Skeletal muscle tissue (tissue), 4 donors: ENCODE measurements around the gene SLC12A8. TPM values are rescaled to one million over a fixed set of nuclear protein-coding genes. Genes with fewer than 3 reads are reported as not detected.

Experiments
- H3K27ac ChIP-seq: one replicate; pipeline ENCODE4 v1.7.0; 2013; ENCODE audit warnings: mild to moderate bottlenecking, low read depth, low read length, inconsistent platforms
- H3K27me3 ChIP-seq, 3 donors: one replicate each; pipeline ENCODE4 v1.7.0; 2013; ENCODE audit warnings: low read length in 3 of 3; ENCODE audit not compliant: control insufficient read depth in 3 of 3, insufficient read depth in 3 of 3
- H3K36me3 ChIP-seq, 3 donors: one replicate each; pipeline ENCODE4 v1.7.0; 2013; ENCODE audit warnings: low read length in 3 of 3; ENCODE audit not compliant: control insufficient read depth in 3 of 3, insufficient read depth in 3 of 3
- H3K4me1 ChIP-seq, 3 donors: one replicate each; pipeline ENCODE4 v1.7.0; 2013; ENCODE audit warnings: low read length in 3 of 3, mild to moderate bottlenecking in 3 of 3; ENCODE audit not compliant: control insufficient read depth in 3 of 3, insufficient read depth in 3 of 3
- H3K4me3 ChIP-seq, 3 donors: one replicate each; pipeline ENCODE4 v1.7.0; 2013; ENCODE audit warnings: low read length in 3 of 3
- H3K9ac ChIP-seq, 3 donors: one replicate each; pipeline ENCODE4 v1.7.0; 2013; ENCODE audit warnings: low read length in 3 of 3, mild to moderate bottlenecking in 3 of 3, moderate library complexity in 2 of 3, low read depth in 1 of 3
- H3K9me3 ChIP-seq, 3 donors: one replicate each; pipeline ENCODE4 v1.7.0; 2013; ENCODE audit warnings: low read length in 3 of 3; ENCODE audit not compliant: control insufficient read depth in 3 of 3
- total RNA-seq: library from RNA; depleted of rRNA; stranded (reverse); fragments of >200 nt; gene quantifications from one replicate; pipeline ENCODE4 v1.2.3, GENCODE V29; 2014
- donor health status: Osteomylitis.

The SLC12A8 gene
- total RNA-seq, 1 donor from 2014 or later = 1.0 TPM

- Histone ChIP-seq H3K4me1 (peaks cover 6 to 9% (median 8%) of the 10 kb centered on the region in 3 donors), H3K36me3 (no peaks in the 10 kb centered on the region), H3K9me3 (no peaks in the 10 kb centered on the region), H3K27me3 (no peaks in the 10 kb centered on the region), H3K27ac (no peak overlapping the region), H3K4me3 (no peak overlapping the region), H3K9ac (no peak overlapping the region)
Measured at GRCh38 chr3:125160606-125161371, 51.8 kb downstream of the SLC12A8 start.

- no peaks in the 10 kb centered on the region for H3K9me3 ChIP-seq
- no peak overlapping the region for H3K4me3 ChIP-seq
- H3K36me3 ChIP-seq = no peaks in the 10 kb centered on the region
- no peak overlapping the region for H3K27ac ChIP-seq
- no peaks in the 10 kb centered on the region for H3K27me3 ChIP-seq
- H3K9ac ChIP-seq = no peak overlapping the region
- peaks cover 0 to 6% (median 4%) of the 10 kb centered on the region in 3 donors for H3K4me1 ChIP-seq
Measured at GRCh38 chr3:125157183-125157582, 55.4 kb downstream of the SLC12A8 start.

GRCh38 chr3:125156456-125156855 lies 56.1 kb downstream of the SLC12A8 start:
- Histone ChIP-seq H3K9ac (no peak overlapping the region), H3K4me3 (no peak overlapping the region), H3K4me1 (peaks cover 0 to 4% (median 2%) of the 10 kb centered on the region in 3 donors), H3K9me3 (no peaks in the 10 kb centered on the region), H3K36me3 (no peaks in the 10 kb centered on the region), H3K27ac (no peak overlapping the region), H3K27me3 (no peaks in the 10 kb centered on the region)

GRCh38 chr3:125154800-125155269 lies 57.7 kb downstream of the SLC12A8 start:
- H3K9me3 ChIP-seq = no peaks in the 10 kb centered on the region
- H3K27me3 ChIP-seq = no peaks in the 10 kb centered on the region
- H3K4me3 ChIP-seq = no peak overlapping the region
- peaks cover 0 to 4% (median 0%) of the 10 kb centered on the region in 3 donors for H3K4me1 ChIP-seq
- H3K36me3 ChIP-seq = no peaks in the 10 kb centered on the region
- no peak overlapping the region for H3K27ac ChIP-seq
- H3K9ac ChIP-seq = no peak overlapping the region

GRCh38 chr3:125154110-125154509 lies 58.4 kb downstream of the SLC12A8 start:
- no peaks in the 10 kb centered on the region for H3K27me3 ChIP-seq
- H3K4me3 ChIP-seq = no peak overlapping the region
- H3K36me3 ChIP-seq = no peaks in the 10 kb centered on the region
- H3K9ac ChIP-seq = no peak overlapping the region
- H3K9me3 ChIP-seq = no peaks in the 10 kb centered on the region
- no peak overlapping the region for H3K27ac ChIP-seq
- peaks cover under 1 to 5% (median 2%) of the 10 kb centered on the region in 3 donors for H3K4me1 ChIP-seq

- Histone ChIP-seq H3K4me3 (no peak overlapping the region), H3K4me1 (peaks cover 10 to 14% (median 11%) of the 10 kb centered on the region in 3 donors)
Measured at GRCh38 chr3:125152951-125153350, 59.6 kb downstream of the SLC12A8 start.

GRCh38 chr3:125151916-125152315 lies 60.6 kb downstream of the SLC12A8 start:
- Histone ChIP-seq H3K27me3 (no peaks in the 10 kb centered on the region), H3K9ac (no peak overlapping the region), H3K9me3 (no peaks in the 10 kb centered on the region), H3K36me3 (no peaks in the 10 kb centered on the region), H3K27ac (no peak overlapping the region), H3K4me3 (no peak overlapping the region), H3K4me1 (peaks cover 17 to 21% (median 18%) of the 10 kb centered on the region in 3 donors)

More at GRCh38 chr3:125152951-125153350, 59.6 kb downstream of the SLC12A8 start:
- H3K9me3 ChIP-seq = no peaks in the 10 kb centered on the region
- no peaks in the 10 kb centered on the region for H3K27me3 ChIP-seq
- no peaks in the 10 kb centered on the region for H3K36me3 ChIP-seq
- no peak overlapping the region for H3K27ac ChIP-seq
- H3K9ac ChIP-seq = no peak overlapping the region

GRCh38 chr3:125151442-125151817 lies 61.1 kb downstream of the SLC12A8 start:
- H3K4me1 ChIP-seq = peaks cover 18 to 25% (median 21%) of the 10 kb centered on the region in 3 donors

GRCh38 chr3:125150525-125151441 lies 61.8 kb downstream of the SLC12A8 start:
- Histone ChIP-seq H3K27me3 (no peaks in the 10 kb centered on the region), H3K4me3 (no peak overlapping the region), H3K36me3 (no peaks in the 10 kb centered on the region), H3K9ac (no peak overlapping the region), H3K9me3 (no peaks in the 10 kb centered on the region), H3K27ac (no peak overlapping the region), H3K4me1 (peaks cover 18 to 27% (median 21%) of the 10 kb centered on the region in 3 donors)

More at GRCh38 chr3:125151442-125151817, 61.1 kb downstream of the SLC12A8 start:
- no peaks in the 10 kb centered on the region for H3K27me3 ChIP-seq
- no peaks in the 10 kb centered on the region for H3K9me3 ChIP-seq
- no peak overlapping the region for H3K4me3 ChIP-seq
- no peak overlapping the region for H3K27ac ChIP-seq
- H3K36me3 ChIP-seq = no peaks in the 10 kb centered on the region
- no peak overlapping the region for H3K9ac ChIP-seq
